ENCODE data around the gene DPYD.

DPYD gene

DNA sequence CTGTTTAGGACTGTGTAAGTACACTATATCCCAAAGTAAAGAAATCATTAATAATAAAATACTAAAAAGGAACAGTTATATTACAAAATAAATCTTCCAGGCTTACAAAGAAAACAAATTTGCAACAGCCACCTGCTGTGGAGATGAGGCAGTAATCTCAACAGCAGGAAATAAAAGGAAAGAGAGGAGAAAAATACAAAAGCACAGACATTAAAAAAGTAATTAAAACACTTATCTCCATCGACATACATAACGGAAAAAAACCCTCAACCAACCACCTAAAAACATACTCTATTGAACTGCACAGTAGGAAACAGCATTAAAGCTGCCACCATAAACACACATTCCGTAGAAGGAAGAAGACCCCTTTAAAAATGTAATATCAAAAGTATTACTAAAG is 317.6 kb downstream of the DPYD start:
- peak; percentile 55 for DNase-seq

DNA sequence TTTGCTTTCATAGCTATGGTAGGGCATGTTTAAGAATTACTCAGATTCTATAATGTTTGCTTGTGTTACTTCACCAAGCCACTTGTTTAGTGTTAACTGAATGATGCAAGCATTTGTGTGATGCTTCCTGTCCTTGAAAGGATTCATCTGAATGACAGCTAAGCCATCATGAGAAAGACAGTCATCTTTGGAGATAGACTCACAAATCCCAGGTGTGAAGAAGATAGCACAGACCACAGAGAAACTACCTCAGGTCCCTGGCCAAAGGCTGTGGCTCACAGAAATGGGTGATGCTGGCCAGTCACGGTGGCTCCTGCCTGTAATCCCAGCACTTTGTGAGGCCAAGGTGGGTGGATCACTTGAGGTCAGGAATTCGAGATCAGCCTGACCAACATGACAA is 321.4 kb downstream of the DPYD start:
- DNase-seq, result no peak

DNA sequence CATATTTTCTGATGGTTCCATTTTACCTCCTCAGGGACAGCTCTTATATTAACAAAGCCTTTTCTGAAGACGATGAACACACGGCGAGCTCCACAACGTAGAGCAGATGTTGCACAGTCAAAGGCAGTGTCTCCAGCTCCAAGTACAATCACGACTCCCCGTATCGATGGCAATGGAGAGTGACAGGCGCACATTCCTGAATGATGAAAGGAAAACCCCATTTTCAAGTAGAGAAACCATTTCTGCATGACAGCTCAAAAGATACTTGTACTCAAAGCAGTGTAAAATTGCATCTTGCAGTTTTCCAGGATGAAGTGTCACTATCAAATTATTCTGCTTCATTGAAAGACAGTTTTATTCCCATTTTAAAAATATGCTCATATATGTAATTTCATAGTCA is 327.6 kb downstream of the DPYD start:
- DNase-seq, result no peak

DNA sequence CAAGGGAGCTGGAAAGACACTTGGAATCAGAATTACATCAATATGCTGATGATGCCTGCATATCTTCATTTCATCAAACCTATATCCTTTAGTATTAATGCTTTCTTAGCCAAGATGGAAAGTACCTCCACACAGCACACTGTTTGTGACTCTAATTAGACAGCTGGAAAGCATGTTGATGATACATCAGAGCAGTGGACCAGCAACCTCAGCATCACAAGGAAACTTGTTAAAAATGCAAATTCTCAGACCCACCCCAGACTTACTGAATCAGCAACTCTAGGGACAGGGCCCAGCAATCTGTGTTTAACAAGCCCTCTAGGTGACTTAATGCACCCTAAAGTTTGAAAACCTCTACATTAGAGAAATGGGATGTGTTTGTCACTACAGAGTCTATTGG is 332.1 kb downstream of the DPYD start:
- no peak for DNase-seq

DNA sequence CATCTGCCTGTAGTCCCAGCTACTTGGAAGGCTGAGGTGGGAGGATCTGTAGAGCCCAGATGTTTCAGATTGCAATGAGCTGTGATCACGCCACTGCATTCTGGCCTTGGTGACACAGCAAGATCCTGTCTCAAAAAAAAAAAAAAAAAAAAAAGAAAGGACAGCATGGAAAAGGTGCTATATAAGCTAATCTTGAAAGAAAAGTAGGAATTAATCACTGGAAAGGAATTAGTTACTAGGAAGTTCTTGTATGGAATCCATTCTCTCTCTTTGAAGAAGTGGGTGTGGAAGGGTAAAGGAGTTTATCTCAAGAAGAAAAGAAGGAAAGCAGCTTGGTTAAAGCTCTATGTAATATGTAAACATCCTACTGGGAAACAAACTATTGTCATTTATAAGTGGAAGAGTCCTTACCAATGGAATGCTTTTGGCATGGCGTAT is 339.2 kb downstream of the DPYD start:
- no peak for DNase-seq

DNA sequence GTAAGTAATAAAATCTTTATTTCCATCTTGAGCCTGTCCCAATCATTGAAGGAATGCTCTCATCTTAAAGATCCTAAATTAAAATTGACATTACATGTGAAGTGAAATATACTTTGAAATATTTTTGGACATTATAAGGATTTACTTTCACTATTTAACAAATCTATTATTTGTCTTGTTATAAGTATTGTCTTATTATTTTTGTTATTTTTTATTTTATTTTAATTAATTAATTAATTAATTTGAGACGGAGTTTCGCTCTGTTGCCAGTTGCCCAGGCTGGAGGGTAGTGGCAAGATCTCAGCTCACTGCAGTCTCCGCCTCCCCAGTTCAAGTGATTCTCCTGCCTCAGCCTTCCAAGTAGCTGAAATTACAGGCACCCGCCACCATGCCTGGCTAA is 343.2 kb downstream of the DPYD start:
- DNase-seq, result no peak

DNA sequence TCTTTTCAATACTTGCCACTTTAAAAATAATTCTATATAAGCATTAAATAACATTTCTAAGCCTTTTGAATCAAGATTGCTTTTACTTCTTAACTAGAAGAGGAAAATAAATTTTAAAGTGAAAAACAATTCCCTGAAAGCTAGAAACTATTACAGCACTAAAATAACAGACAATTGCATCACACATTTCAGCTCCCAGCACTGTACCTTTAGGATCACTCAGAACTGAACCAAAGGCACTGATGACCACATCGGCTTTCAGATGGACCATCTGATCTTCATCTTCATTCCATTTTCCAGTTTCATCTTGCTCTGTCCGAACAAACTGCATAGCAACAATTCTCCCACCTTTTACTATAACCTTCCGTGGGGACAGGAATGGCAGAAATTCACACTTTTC is 347.3 kb downstream of the DPYD start:
- DNase-seq, result no peak

DNA sequence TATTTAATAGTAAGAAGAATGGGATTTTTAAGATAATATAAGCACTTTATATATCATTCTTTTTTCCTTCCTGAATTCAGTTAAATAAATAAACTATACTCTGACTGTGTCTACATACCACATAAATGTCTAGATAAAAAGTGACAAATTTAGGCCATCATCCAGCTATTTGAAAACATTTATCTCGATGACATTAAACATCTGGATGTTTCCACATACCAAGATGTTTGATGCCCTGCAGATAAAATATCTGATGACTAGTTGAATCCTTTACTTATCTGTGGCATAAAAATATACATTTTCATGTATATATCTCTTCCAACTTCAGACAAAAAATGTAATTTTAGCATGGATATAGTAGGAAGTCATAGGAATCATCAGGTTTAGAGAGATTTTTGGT is 348.3 kb downstream of the DPYD start:
- DNase-seq, result no peak

DNA sequence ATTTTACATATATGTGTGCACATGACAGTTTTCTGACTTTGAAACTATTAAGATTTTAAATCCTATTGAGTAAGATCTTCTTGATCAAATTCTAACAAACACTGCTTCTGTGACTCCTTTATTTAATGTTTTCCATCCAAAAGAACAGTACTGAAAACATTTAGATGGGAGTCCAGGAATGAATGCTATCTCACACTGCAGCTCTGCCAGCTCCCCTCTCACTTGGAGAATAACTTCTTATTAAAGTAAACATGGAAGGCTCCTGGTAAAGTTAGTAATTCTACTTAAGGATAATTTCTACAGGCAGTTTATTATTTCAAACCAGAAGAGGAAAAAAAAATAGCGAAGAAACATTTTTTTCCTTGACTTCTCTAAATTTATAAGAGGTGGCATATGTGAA is 349.1 kb downstream of the DPYD start:
- DNase-seq, result no peak

DNA sequence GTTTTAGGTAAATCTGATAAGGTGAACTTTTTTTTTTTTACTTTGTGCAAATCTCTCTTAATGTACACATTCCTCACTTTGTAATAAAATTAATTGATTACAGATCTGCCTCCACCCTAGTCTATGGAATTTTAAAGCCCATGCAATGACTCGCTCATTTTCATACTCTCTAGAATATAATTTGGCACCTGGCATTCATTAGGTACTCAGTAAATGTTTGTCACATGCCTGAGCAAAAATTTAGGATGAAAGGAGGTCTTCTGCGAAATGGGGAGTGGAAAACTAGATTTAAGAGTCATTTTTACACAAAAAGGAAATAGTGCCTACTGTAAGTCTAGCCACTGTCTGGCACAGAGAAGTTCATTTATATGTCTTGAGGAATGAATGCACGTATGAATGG is 350.1 kb downstream of the DPYD start:
- DNase-seq, result no peak

DNA sequence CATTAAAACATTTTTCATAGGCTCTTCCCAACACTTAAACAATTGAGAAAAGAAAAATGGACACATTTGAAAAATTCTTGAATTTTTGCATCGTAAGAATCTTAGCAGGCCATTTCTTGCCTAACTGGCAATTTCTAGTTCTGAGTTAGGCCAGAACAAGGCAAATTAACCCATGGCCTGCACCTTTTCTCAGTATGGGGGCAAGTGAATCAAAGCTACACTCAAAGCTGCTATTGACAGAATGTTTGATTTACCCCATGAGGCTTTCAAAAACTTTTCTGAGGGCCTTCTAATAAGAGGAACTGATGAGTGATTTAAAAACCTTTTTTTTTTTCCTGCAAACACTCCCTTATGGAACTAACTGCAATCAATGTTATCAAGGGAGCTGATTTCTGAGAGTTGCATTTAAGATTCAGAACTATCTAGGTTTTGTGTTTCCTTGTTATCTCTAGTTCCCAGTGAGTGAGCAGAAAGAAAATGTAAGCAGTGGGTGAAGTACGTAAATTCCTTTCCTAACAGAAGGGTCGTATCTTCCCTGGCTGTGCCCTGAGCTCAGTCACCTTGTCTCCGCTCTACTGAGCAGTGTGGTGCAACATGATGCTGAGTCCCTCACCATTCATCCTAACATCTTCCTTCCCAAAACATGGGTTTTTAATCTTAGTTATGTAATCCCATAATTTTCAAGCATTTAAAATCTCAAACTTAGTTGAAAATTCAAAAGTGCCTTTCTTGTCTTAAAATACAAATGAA is 353.7 kb downstream of the DPYD start:
- DNase-seq, result peak; percentile 0

DNA sequence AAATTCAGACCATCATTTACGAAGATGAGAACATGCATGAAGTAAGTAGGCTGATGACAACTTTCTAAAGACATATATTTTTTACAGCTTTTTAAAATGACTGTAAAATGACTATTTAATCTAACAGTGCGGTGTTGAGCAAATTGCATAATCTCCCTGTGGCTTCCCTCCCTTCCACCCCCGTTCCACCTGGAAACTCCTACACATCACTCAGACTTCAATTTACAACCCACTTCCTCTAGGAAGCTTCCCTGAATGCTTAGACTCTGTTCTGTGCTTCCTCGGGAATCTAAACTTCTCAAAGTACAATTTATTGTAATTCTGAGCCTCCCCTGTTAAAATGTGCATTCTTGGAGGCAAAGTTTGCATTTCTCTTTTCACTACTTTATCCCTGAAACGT is 354.9 kb downstream of the DPYD start:
- DNase-seq, result no peak

DNA sequence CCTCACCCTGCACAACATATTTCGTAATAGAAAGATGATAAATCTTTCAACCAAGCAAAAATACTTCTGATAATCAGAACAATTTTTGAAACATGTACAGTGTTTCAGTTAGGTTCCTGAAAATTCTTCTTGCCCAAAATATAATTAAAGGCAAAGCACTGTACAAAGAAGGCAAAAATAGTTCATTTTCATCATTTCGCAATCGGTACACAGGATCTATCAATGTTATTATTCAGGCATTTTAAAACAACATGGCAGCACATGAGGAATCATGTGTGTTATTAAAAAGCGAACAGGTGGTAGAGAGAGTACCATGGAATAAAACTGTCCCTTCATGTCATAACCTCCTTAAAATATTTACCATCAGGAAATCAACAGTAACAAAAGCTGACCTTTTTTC is 356.9 kb downstream of the DPYD start:
- DNase-seq, result no peak

DNA sequence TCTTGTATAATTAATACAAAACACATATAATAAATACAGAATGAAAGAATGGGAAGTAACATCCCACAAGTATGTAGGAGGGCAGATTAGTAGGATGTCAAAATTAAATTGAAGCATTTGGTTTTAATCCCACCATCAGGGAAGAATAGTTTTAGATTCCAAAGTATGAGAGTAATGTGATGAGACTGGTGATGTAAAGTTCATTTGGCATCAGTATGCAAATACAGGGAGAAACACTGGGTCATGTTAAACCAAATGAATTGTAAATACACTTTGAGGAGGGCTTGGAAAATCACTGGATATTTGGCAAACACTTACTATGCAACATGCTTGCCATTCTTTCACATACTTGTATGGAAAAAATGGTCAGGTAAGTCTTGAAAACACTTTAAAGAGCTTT is 358.8 kb downstream of the DPYD start:
- DNase-seq, result no peak

DNA sequence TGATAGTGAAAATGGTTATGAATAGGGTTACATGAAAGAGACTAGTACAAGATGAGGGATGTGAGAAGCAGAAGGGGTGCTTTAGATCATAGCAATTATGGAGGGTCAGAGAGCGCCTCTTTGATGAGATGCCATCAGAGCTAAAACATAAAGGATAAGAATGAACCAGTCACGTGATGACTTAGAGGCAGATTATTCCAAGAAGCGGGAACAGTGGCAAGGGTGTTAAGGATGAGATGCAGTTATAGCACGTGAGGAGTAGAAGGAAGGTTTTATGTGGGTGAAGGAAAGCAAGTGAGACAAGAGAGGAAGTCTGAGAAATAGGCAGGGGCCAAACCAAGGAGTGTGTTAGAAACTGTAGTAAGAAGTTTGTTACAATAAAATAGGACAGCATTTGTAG is 360.1 kb downstream of the DPYD start:
- no peak for DNase-seq

DNA sequence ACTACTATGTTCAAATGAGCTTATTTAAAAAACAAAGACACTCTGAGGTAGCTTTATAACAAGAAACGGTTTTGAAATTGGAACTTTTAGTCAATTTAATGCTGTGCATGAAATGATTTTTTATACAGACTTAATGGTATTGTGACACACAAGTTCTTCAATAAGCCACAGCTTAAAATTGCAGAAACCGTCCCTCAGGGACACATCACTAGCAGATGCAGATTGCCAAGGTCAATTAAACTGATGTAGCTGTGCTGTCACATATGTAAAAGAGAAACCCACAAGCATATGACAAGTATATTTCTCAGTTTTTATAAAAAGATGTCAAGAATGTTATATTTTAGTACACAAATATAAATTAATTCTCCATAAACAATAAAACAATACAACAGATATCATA is 366.9 kb downstream of the DPYD start:
- no peak for DNase-seq

DNA sequence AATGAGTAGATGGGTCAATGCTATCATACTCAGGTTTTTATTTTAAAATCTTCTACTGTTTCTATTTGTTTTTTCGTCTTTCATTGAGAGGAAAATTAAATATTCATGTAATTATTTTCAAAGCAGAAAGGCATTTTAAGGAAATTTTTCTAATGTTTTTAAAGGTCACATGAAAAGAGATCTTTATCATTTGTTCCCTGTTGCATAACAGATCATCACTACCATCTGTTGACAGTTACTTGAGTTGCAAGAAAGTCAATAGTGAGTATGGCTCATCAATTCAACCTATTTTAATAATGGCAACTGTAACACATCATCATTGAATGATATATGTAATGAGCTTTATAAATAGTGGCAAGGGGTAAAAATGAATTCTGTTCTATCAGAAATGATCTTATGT is 369.7 kb downstream of the DPYD start:
- no peak for DNase-seq

DNA sequence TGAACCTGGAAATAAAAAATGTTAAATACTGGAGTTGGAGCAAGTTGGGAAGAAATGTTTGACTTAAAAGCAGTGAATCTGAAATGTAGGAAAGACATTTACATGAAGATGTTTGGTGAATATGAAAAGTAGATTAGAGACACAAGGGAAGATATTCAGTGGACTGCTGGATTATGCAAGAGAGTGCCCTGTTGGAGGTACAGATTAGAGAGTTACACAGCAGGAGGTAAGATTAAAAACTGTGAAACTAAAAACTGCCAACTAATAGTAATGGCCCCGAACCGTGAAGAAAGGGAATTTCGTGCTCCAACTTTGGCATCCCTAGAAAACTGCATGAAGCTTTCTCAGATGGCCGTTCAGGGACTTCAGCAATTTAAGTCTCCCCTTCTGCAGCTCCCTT is 375.4 kb downstream of the DPYD start:
- DNase-seq, result no peak

DNA sequence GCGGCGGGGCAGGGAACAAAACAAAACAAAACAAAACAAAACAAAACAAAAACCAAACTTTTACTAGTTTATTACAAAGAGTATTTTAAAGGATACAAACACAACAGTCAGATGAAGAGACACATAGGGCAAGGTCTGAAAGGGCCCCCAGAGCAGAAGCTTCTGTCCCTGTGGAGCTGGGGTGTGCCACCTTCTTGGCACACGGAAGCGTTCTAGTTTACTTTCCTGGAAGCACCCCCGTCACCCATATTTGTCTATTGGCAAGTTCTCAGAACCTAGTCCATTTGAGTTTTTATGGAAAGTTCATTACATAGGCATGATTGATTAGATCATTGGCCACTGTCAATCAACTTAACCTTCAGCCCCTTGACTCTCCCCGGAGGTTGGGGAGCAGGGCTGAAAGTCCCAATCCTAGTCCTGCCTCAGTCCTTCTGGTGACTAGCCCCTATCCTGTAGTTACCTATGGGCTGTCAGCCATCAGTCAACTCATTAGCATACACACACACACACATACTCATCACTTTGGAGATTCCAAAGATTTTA is 380.4 kb downstream of the DPYD start:
- no peak for DNase-seq

DNA sequence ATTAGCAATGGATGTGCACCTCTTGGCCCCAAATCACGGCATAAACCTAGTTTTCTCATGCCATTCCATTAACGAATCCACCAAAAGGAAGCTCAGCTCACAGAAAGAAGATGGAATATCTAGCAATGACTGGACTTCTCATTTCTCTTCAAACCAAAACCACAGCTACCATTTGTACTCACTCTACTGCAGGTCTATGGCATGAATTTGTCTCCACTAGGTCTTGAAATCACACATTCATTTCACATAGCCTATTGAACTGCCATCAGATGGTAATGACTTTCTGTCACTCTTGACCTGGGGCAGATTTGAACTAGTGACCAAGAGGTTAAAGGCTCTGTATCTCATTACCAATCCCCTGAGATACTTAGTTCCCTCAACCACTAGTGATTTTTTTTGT is 382.7 kb downstream of the DPYD start:
- DNase-seq, result no peak

DNA sequence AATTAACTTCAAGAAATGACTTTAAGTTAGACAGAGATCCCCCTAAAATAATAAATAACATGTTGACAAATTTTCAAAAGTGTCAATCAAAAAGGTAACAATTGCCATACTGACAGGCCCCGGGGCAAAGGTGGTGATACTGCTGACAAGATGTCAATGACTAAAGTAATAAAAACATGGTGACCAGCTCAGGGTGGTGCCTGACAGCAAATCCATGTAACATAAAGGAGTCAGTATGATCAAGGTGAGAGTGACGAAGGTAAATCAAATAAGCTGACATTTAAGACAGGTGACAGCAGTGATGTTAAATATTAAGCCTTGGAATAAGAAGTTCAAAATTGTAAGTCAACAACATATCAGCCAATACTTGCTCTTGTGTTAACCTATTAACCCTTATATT is 387.5 kb downstream of the DPYD start:
- no peak for DNase-seq

DNA sequence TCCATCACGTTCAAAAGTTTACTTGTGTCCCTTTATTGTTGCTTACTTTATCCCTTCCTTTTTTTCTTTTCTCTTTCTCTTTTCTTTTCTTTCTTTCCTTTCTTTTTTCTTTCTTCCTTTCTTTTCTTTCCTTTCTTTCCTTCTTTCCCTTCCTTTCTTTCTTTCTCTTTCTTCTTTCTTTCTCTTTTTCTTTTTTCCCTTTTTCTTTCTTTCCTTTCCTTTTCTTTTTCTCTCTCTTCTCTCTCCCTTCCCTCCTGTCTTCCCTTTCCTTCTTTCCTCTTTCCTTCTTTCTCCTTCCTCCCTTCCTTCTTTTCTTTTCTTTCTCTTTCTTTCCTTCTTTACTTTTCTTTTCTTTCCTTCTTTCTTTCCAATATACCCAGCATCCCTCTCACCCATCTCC is 391.2 kb downstream of the DPYD start:
- no peak for DNase-seq

DNA sequence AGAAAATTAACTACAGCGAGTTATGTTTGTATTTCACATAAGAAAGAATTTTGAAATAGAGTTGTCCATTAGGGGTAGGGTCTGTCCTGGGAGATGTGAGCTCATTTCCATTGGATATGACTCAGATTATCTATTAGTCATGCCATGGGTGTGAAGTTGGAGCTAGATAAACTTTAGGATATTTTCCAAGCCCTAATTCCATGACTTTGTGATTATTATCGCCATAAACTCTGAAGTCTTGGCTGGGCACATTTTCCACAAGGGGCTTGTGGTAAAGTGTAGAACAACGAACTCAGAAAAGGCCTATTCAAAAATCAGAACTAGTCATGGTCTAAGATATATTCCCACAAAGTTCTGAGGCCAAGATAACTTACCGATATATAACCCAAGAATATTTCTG is 396.6 kb downstream of the DPYD start:
- DNase-seq, result no peak

DNA sequence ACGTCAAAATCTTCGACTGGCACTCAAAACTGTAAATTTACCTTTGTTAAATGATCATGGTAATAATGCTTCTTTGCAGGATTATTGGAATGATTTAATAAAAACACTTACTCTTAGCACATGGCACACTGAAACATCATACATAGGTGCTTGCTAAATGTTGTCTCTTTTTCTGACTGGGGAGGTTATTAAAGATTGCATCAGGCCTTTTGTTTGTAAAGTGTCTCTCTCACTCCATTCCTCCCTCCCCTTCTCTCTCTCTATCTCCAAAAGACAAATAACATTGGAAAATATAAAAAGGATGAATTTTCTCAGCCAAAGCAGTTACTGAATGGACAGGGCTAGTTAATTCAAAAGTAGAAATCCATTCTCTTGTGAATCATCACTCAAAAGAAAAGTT is 404.2 kb downstream of the DPYD start:
- no peak for DNase-seq

DNA sequence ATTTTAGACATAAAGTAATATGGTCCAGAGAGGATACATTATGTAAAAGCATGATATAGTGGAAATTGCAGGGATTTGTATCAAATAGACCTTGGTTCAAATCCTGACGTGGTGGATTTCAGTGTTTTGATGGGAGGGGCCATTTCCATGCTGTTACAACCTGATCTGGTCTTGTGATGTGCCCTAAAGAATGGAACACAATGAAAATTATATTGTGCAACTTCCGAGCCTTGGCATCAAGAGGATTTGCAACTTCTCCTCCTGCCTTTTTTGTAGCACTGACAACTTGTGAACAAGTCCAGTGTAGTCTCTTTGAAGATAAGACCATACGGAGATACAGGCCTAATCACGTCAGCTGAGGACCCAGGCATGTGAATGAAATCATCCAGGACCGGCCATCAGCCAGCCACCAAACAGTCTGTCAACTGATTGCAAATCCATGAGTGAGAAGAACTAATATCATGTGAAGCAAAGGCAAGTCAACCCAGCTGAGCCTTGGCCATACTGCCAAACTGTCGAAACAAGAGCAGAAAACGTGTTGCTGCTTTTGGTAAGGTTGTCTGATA is 412.1 kb downstream of the DPYD start:
- DNase-seq, result no peak

Measured in NCI-H146 (cell line).